TTC549 (cell line): ENCODE data around the gene LRGUK.
"Not testable (repeated sequence)": the region's sequence is repeated elsewhere in the genome, so short reads cannot be mapped to it uniquely, and the experiment has no call there.

Source experiments
- FAIRE-seq: peaks from 2 replicates; lab custom pipeline; 2012; peaks lifted over from hg19 to GRCh38; lab: Jason Lieb, UNC

Gene LRGUK

GRCh38 chr7:134186801-134187200 lies 59.7 kb downstream of the LRGUK start:
- FAIRE-seq, result no peak

DNA sequence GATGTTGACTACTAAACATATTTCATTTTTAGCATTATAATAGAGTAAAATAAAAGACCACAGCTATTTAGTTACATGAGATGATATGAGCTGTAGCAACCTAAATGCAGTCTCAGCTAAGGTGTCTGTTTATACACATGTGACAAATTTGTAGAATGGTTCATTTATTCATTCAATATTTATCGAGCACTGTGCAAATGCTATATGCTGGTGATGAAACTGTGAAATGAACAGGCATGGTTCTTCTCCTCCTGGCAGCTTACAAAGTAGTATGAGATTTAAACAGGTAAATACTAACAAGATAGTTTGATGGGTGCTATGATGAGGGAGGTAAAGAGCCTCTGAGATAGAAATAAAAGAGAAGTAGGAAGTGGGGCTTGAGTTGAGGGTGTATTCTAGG lies 60.8 kb downstream of the LRGUK start:
- FAIRE-seq, result no peak

- no peak for FAIRE-seq
These were observed 61.2 kb downstream of the LRGUK start for GRCh38 chr7:134188311-134188710.

DNA sequence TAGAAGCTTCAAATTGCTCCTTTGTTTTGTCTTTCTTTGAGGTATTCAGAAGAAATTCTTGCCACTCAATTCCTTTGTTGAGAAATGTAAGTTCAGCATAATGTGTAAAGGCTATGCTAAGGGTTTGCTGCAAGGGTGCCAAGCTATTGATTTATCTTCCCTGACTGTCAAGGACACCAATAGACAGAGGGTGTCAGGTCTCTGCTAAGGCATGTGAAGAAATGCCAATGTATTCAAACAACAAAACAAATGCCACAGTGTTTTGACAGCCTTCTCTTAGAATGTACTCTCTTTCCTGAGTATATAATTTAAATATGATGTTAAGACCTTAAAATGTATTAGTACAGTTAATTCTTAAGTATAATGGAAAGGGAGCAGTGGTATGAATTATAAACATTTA lies 62.4 kb downstream of the LRGUK start:
- no peak for FAIRE-seq

GRCh38 chr7:134191876-134192275 lies 64.7 kb downstream of the LRGUK start:
- FAIRE-seq, result no peak

- FAIRE-seq, result no peak
These were observed 66.1 kb downstream of the LRGUK start for GRCh38 chr7:134193240-134193639.

- no peak for FAIRE-seq
These were observed 68.1 kb downstream of the LRGUK start for GRCh38 chr7:134195252-134195651.

DNA sequence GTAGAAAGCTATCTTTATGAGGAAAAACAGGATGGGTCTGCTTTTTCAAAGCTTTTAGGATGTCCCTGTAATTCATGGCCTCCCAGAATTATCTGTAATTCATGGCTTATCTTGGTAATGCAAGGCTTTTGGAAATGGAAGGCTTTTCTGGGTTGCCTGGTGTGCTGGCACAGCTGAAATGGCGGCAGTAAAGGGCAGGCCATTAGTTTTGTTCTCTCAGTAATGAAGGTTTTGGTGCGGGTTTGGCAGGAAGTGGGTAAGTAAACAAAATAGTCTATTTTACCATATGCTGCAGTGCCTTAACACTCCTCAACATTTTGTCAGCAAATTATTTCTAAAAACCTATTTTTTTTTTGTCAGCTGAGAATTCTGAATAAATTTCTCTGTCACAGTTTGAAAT lies 69.3 kb downstream of the LRGUK start:
- no peak for FAIRE-seq

GRCh38 chr7:134197345-134197744 lies 70.2 kb downstream of the LRGUK start:
- FAIRE-seq, result no peak

DNA sequence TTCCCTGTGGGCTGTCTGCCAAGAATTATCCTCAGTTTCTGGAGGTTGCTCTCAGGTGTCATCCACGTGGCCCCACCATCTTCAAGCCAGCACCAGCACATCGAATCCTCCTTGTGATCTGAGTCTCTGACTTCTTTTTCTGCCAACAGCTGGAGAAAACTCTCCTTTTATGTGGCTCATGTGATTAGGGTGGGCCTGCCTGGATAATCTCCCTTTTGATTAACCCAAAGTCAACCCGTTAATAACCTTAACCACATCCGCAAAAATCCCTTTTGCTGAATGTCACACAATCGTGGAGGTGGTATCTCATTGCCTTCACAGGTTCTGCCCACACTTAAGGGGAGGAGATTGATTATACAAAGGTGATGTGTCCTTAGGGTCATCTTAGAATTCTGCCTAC lies 73.8 kb downstream of the LRGUK start:
- no peak for FAIRE-seq

GRCh38 chr7:134201569-134202261 lies 74.6 kb downstream of the LRGUK start:
- FAIRE-seq, result no peak

DNA sequence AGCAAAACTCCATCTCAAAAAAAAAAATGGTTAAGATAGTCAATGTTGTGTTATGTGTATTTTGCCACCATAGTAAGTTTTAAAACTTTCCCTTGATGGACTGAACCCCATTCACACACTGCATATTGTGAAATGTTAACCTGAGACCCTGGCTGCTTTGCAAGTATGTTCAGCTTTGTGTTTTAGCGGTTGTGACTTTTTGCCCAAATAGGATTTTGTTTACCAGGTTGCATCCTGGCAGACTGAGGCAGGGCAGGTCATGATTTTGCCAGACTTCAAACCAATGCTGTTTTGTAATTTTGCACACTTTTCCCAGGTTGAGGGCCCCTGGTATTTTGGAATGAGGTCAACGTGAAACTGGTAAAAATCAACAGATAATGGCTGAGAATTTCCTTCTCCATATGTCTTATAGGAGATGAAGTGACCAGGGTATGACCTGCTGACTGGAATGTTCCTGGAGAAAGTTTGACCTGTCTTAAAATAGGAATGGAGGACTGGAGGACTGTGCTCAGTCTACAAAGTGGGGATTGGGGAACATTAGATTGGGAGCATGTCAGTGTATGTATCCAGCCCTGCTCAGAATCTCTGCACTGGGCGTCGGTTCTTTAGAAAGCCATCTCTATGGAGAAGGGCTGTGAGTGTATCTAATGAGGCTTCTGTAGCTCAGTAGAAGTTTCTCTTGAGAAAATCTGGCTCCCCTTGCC lies 76.2 kb downstream of the LRGUK start:
- FAIRE-seq, result no peak

DNA sequence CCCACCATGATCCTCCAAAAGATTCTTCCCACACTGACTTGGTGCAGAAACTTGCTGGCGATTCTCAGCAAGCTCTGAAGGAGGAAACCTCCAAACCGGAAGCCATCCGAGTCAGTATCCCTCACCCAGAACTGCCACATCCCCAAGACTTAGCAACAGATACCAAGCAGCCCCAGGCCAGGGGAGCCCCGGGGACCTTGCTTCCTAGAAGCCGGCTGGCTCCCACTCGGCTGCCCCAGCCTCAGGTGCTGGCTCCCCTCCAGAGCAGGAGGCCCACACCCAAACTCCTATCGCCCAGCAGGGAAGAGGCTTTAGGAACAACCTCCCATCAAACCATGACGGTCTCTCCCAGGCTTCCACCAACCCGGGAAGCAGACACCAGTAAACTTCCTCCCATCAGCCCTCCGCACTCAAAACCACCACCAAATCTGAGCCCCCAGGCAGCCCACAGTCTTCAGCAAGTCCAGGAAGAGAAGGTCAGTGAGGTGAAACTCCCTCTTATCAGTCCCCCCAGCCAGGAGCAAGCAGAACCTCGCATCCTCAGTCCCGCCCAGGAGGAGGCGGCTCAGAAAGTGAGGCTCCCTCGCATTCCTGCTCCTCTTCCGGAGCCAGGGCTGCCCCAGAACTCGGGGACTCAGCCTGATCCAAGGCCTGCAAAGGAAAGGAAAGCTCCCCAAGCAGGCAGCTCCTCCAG lies 82.3 kb downstream of the LRGUK start:
- no peak for FAIRE-seq

DNA sequence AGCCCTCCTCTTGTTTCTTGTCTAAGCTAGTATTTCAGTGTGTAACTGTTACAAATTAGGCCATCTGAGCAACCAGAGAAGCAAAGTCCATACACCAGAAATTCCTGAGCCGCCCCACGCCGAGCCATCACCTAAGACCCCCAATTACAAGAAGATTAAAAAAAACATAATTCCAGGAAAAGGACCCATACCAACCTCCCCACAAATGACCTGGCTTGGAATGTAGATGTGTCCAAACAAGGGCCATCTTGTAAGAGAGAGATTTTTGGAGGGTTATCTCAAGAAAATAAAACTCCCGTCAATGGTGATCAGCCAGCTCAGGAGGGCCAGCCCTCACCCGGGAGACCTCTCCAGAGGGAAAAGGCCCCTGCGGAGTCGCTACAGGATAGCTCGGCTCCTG lies 83.1 kb downstream of the LRGUK start:
- no peak for FAIRE-seq

GRCh38 chr7:134210976-134211663 lies 84.0 kb downstream of the LRGUK start:
- FAIRE-seq, result no peak

DNA sequence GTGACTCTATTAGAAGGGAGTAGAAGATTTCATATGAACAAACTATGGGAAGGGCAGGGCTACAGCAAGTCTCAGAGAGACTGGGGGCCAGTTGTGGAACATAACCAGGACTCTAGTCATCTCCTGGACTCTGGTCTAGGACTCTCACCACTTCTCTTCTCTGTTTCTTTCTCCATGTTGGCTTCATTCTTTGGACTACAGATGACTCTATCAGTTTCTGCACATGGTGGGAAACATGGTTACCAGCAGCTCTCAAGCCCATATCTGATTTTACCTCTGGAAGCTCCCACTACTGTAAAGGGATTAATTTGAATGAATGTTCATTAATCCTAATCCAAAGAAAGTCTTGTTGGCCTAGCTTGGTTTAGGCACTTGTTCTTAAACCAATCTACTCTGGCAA lies 84.7 kb downstream of the LRGUK start:
- no peak for FAIRE-seq

- no peak for FAIRE-seq
These were observed 85.7 kb downstream of the LRGUK start for GRCh38 chr7:134212576-134213546.

DNA sequence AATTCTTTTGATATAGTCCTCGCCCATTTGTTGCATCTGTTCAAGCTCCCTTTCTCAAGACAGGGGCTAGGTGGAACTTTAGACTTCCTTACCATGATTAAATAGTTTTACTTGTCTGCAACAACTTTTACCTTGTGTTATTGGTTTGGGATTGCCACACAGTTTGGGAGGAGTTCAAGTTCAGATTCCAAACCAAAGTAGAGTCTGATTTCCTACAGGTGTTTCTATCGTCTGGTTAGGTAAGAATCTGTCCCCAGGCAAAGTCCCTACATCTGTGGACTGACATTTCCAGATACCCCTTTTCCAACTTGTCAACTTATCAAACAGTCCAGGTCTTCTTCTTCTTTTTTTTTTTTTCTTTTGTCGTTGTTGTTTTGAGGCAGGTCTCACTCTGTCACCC lies 93.1 kb downstream of the LRGUK start:
- no peak for FAIRE-seq

DNA sequence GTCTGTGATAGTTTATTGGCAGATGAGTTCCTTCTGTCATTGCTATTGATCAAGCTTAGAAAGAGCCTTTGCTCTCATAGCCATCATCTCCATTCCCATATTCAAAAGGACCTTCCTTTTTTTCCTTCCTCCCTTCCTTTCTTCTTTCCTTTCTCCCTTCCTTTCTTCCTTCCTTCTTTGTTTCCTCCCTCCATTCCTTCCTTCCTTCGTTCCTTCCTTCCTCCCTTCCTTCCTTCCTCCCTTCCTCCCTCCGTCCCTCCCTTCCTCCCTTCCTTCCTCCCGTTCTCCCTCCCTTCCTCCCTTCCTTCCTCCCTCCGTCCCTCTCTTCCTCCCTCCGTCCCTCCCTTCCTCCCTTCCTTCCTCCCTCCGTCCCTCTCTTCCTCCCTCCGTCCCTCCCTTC lies 104.2 kb downstream of the LRGUK start:
- not testable (repeated sequence) for FAIRE-seq

GRCh38 chr7:134234216-134234615 lies 107.1 kb downstream of the LRGUK start:
- no peak for FAIRE-seq

GRCh38 chr7:134245253-134245652 lies 118.1 kb downstream of the LRGUK start:
- FAIRE-seq, result no peak

GRCh38 chr7:134246347-134246746 lies 119.2 kb downstream of the LRGUK start:
- FAIRE-seq, result no peak
